GM21526 (cell line): ENCODE measurements around the gene PDE4B.
"Not testable (repeated sequence)": the region's sequence is repeated elsewhere in the genome, so short reads cannot be mapped to it uniquely, and the experiment has no call there.

Experiments used
- ATAC-seq: cut with Tn5 transposase; IDR thresholded peaks from one replicate; pipeline ENCODE4 v1.9.1; 2021; ENCODE audit warnings: moderate library complexity; ENCODE audit not compliant: unreplicated experiment, low FRiP score

PDE4B gene

GRCh38 chr1:66100959-66101358 is 308.3 kb downstream of the PDE4B start:
- not testable (repeated sequence) for ATAC-seq

DNA sequence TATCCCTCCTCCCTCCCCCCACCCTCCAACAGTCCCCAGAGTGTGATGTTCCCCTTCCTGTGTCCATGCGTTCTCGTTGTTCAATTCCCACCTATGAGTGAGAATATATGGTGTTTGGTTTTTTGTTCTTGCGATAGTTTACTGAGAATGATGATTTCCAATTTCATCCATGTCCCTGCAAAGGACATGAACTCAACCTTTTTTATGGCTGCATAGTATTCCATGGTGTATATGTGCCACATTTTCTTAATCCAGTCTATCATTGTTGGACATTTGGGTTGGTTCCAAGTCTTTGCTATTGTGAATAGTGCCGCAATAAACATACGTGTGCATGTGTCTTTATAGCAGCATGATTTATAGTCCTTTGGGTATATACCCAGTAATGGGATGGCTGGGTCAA is 311.4 kb downstream of the PDE4B start:
- ATAC-seq, result not testable (repeated sequence)

- ATAC-seq, result no peak
Observed at GRCh38 chr1:66108624-66109023, 315.9 kb downstream of the PDE4B start.

- no peak for ATAC-seq
Observed at GRCh38 chr1:66112744-66113400, 320.2 kb downstream of the PDE4B start.

DNA sequence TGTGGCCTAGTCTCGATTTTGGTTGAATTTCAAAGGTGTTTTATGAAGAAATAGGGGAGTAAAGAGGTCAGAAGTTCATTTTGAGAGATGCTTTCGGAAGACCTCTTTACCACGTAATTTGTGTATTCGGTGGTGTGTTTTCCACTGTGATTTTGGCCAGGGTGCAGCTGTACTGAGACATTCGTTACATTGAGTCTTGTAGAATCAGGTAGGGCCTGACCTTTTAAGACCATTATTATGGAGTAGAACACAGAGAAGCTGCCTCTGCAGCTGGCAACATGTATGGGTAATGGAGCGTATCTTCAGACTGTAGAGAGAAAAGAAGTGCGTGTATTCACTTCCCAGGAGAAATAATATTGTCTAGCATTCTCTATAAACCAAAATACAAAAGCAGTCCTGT is 326.5 kb downstream of the PDE4B start:
- ATAC-seq, result no peak

DNA sequence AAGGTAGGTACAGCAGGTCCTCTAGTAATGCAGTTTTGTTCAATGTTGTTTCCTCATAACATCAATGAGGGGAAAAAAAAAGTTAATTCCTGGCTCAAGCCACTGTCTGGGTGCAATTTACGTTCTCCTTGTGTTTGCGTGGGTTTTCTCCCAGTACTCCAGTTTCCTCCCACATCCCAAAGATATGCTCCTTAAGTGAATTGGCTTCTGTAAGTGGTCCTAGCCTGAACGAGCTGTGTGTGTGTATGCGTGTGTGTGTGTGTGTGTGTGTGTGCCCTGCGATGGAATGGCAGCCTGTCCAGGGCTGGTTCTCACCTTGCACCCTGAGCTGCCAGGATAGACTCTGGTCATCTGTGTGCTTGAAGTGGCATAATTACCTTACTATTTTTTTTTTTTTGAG is 332.0 kb downstream of the PDE4B start:
- ATAC-seq, result no peak

- not testable (repeated sequence) for ATAC-seq
Observed at GRCh38 chr1:66128641-66129040, 335.9 kb downstream of the PDE4B start.

DNA sequence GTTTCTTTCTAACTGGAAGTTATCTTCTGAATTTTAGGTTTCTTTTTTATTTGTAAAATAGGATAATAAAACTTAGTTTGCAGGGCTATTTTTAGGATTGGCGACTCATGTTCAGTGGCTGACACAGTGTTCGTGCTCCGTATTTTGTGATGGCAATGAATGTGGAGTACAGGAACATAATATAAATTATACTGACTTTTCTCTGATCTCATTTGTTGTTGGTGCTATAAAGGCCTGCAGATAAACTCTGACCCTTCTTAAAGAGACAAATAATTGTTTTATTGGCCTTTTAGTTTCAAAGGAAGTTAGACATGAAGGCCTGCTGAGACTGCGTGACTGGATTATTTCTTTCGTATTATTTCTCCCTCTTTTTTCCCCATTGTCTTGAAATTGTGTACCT is 339.6 kb downstream of the PDE4B start:
- no peak for ATAC-seq

GRCh38 chr1:66134004-66134403 is 341.3 kb downstream of the PDE4B start:
- ATAC-seq, result no peak

DNA sequence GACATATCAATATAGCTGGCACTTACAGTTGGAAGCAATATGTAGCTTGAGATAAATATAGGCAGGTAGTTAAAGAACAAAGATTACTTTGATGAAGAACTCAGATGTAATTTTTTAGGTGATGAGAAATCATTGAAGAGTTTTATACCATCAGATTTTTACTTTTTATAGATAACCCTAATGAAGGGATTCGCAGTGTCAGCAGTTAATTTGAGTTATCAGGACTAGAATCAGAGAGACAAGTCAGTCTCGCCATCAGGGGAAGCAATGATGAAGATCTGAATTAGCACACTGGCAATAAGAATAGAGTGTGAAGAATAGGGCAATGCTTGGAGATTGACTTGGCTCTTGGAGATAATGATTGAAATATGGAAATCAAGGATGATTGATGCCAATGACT is 342.5 kb downstream of the PDE4B start:
- no peak for ATAC-seq

GRCh38 chr1:66136423-66136822 is 343.7 kb downstream of the PDE4B start:
- ATAC-seq, result not testable (repeated sequence)

DNA sequence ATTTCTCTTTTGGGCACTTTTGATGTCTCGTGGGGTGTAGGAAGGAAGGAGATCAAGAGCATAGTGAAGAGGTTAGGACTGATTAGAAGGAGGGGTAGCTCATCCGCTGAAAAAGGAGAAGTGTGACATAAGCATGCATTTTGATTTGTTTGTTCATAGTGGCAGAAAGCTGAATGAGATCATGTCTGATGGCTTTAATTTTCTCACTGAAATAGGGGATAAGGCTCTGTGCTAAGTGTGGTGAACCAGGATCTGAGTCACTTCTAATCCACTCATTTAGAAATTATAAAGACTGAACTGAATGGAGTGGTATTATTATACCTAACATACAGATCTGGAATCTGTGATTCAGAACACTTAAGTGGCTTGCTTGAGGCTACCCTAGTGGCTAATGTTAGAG is 344.5 kb downstream of the PDE4B start:
- no peak for ATAC-seq

DNA sequence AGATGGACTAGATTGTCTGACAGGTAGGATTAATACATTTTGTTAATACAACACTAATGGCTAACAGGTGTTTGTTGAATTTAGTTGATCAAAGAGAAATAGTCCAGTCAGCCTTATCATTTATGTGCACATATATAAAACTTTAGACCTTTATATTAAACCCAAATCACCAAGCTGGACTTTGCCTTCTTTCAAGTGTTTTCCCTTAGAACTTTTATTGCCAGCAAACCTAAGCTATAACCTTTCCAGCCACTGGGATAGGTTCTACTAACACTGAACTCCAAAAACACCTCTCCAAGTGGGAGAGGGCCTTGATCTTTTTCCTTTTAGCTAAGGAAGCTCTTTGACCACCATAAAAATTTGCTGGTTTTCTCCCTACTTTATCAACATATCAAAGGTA is 345.9 kb downstream of the PDE4B start:
- no peak for ATAC-seq

DNA sequence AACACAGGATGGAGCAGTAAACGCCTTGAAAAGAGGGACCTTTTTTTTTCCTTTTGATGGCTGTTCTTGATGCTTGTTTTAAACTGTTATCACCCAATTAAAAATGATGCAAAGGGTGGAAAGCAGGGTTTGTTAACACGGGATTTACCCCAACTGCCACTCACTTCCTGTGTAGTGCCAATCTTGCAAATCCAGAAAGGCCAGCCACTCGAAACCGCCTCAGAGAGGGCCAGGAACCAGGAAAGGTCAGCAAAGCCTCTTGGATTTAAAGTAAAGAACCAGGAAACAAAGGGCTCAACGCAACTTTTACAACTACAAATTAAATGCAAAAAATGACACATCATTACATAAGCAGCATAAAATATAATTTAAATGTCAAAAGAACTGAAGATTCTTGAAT is 347.4 kb downstream of the PDE4B start:
- no peak for ATAC-seq

DNA sequence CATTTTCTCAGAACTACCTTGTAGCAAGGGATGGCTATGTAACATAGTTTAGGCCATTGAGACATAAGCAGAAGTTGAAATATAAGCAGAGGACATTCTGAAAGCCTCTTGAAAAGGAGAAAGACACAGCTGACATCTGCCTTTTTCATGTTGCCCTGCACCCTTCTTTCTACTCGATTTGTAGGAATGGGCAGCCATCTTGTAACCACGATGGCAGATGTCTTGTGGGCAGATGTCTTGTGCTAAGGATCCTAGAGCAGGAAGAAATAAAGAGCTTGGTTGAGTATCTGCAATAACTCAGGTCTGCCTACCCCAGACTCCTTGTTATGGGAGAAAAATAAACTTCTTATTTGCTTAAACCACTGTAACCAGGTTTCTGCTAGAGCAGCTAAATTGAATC is 351.0 kb downstream of the PDE4B start:
- no peak for ATAC-seq

DNA sequence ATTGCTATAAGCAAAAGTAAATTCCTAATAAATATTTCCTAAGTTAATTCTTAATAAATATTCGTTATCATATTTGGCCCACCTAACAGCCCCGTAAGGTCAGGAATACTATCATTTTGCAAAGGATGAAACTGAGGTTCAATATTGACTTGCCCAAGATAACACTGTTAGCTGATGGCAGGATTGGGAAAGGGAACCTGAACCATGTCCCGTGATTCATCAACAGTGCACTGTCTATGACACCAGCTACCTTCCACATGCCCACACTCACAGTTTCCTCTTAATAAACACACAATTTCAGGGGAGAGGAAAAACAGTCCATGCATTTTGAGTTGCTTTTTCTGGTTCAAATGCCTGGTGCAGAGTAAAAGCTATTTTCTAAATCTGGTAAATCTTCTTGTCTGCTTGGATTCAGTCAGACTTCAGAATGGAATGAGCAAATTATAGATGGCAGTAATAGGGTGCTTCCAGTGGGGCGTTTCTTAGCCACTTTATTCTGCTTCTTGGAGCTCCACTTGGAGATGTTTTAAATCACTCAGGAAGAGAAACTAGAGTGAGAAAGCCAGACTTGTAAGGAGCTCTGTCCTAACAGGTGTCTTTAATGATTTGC is 354.6 kb downstream of the PDE4B start:
- ATAC-seq, result no peak

DNA sequence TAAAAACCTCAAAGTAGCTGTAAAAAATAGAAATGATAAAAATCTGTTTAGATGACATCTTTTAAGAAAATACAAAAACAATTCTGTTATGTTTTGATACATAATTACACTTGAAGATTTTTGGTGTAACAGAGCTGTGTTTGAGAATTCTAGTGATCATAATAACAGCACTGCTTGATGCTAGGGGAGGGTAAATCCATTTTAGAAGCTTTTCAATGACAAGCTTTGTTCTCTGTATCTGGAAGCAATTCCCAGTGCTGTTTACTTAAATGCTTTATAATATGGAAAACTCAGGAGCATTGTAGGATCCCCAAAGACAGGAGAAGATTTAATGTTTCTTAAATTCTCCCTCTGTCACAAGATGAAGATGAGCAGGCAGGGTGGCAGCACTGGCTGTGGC is 359.3 kb downstream of the PDE4B start:
- ATAC-seq, result no peak

DNA sequence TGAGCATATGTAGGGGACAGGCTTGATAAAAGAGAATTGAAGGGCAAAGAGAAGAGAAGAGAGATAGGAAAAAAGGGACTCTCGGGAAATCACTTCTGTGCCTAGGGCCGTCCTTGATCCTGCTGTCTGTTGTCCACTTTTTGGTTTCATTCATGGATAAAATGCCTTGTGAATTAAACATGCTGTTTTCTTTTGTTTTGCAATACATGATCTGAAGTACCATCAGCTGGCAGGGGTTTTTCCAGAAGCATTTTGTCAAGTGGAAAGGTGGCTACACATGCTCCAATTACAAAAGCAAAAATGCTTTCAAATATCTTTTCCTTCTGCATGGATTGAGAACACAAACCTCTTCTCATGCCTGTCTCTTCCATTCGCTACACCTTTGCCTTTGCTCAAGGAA is 361.7 kb downstream of the PDE4B start:
- no peak for ATAC-seq

DNA sequence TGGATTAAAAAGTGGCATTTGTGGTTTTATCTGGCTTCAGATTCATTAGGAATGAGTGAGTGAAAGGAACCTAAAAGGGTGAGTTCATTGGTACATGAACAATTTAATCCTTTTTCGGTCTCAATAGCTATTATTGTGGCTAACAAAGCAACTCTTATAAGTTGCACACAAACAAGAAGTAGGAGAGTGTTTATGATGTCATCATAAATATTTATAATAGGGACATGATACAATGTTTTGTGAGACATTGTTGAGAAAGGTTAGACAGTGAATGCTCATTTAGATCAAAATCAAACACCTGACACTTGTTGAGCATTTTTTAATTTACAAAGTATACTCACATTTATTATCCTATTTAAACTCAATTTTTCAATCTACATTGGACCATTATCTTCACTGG is 363.4 kb downstream of the PDE4B start:
- no peak for ATAC-seq

DNA sequence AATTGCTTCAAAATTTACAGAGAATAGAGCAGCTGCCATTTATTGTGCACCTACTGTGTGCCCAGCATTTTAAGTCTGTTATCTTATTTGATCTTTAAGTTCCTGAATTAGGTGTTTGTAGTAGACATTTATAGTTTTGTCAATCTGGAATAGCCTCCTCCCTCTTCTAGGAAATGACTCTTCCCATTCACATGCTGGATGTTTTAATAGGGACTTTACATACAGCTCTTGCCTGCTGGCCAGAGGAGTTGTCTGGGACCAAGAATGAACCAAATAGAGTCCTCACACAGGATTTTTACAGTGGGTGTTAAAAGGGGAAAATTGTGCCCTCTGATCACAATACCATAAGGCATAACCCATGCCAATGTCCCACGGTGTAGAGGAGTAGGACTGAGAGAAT is 367.1 kb downstream of the PDE4B start:
- ATAC-seq, result no peak

GRCh38 chr1:66160719-66161118 is 368.0 kb downstream of the PDE4B start:
- no peak for ATAC-seq

DNA sequence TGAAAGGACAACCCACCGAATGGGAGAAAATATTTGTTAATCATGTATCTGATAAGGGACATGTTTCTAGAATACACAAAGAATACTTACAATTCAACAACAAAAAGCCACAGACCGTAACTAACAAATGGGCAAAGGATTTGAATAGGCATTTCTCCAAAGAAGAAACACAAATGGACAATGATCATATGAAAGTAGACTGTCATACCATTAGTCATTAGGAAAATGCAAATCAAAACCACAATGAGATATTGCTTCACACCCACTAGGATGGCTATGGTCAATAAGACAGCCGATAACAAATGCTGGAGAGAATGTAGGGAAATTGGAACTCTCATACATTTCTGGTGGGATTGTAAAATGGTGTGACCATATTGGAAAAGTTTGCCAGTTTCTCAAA is 374.1 kb downstream of the PDE4B start:
- ATAC-seq, result no peak

- no peak for ATAC-seq
Observed at GRCh38 chr1:66167267-66167666, 374.6 kb downstream of the PDE4B start.
